Astrocyte of the hippocampus (primary cell): ENCODE results near the gene UBXN10.

Experiments
- DNase-seq: peaks from one replicate; pipeline ENCODE4 v3.0.0; 2011; ENCODE audit warnings: low read depth, low spot score

UBXN10 gene

GRCh38 chr1:20183035-20183434 is 2.9 kb upstream of the UBXN10 start:
- DNase-seq, result no peak

- DNase-seq, result no peak
Measured at GRCh38 chr1:20183616-20184271, 2.2 kb upstream of the UBXN10 start.

GRCh38 chr1:20184481-20184900 is 1.4 kb upstream of the UBXN10 start:
- DNase-seq, result no peak

GRCh38 chr1:20184997-20185833 is 681 bp upstream of the UBXN10 start:
- DNase-seq, result no peak

GRCh38 chr1:20187103-20187812 is 1.4 kb downstream of the UBXN10 start:
- DNase-seq, result no peak

- DNase-seq, result no peak
Measured at GRCh38 chr1:20187813-20188454, 2.0 kb downstream of the UBXN10 start.

- DNase-seq, result no peak
Measured at GRCh38 chr1:20188455-20188817, 2.5 kb downstream of the UBXN10 start.

GRCh38 chr1:20189664-20190063 is 3.8 kb downstream of the UBXN10 start:
- DNase-seq, result no peak

- no peak for DNase-seq
Measured at GRCh38 chr1:20190256-20191160, 4.6 kb downstream of the UBXN10 start.

- no peak for DNase-seq
Measured at GRCh38 chr1:20191266-20191825, 5.5 kb downstream of the UBXN10 start.

- peak; percentile 45 for DNase-seq
Measured at GRCh38 chr1:20192364-20192763, 6.5 kb downstream of the UBXN10 start.

GRCh38 chr1:20192871-20193411 is 7.0 kb downstream of the UBXN10 start:
- DNase-seq, result no peak

GRCh38 chr1:20194224-20194623 is 8.3 kb downstream of the UBXN10 start:
- DNase-seq, result no peak

- DNase-seq, result peak; percentile 57
Measured at GRCh38 chr1:20194757-20195461, 9.0 kb downstream of the UBXN10 start.

- DNase-seq, result no peak
Measured at GRCh38 chr1:20195462-20195780, 9.5 kb downstream of the UBXN10 start.

GRCh38 chr1:20197329-20197791 is 11.5 kb downstream of the UBXN10 start:
- DNase-seq, result no peak

GRCh38 chr1:20198296-20198695 is 12.4 kb downstream of the UBXN10 start:
- no peak for DNase-seq

GRCh38 chr1:20198918-20199317 is 13.0 kb downstream of the UBXN10 start:
- no peak for DNase-seq

- no peak for DNase-seq
Measured at GRCh38 chr1:20199403-20199802, 13.5 kb downstream of the UBXN10 start.

GRCh38 chr1:20199840-20200239 is 13.9 kb downstream of the UBXN10 start:
- DNase-seq, result no peak
